Choroid plexus epithelial cell (primary cell): ENCODE data around the gene ECE1.
A peak's percentile ranks its signal among the peaks of the same experiment; 100 is the strongest.
"Not testable (repeated sequence)": the region's sequence is repeated elsewhere in the genome, so short reads cannot be mapped to it uniquely, and the experiment has no call there.

Source experiments
- DNase-seq: peaks from one replicate; pipeline ENCODE4 v3.0.0-alpha.2; 2010; ENCODE audit warnings: low read depth
- H3K4me3 ChIP-seq: 2 replicates; pipeline ENCODE4 v1.5.1; 2011; ENCODE audit warnings: low read depth, mild to moderate bottlenecking, control low read depth, low read length, moderate library complexity
- TF ChIP-seq, protein P1 (sequence below): conservative IDR thresholded peaks from 2 replicates; pipeline ENCODE4 v1.5.1; 2011; ENCODE audit warnings: low read depth, mild to moderate bottlenecking, control low read depth, inconsistent platforms, low read length, moderate library complexity

Gene ECE1

DNA sequence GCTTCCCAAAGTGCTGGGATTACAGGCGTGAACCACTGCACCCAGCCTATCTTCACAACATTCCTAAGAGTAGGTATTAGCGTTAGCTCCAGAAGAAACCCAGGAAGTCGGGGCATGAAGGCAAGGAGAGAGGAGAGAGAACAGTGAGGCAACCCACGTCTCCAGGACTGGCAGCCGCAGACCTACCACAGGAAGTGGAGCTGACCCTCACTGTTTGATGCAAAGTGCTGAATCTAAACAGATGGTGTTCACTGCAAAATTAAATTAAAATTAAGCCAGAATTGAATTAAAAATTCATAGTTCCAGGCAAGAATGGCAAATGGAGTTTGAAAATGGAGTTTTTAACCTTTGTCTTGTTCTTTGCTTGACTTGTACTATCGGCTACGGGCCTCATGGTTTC is 6.7 kb downstream of the ECE1 start:
- TF ChIP-seq, protein P1, sequence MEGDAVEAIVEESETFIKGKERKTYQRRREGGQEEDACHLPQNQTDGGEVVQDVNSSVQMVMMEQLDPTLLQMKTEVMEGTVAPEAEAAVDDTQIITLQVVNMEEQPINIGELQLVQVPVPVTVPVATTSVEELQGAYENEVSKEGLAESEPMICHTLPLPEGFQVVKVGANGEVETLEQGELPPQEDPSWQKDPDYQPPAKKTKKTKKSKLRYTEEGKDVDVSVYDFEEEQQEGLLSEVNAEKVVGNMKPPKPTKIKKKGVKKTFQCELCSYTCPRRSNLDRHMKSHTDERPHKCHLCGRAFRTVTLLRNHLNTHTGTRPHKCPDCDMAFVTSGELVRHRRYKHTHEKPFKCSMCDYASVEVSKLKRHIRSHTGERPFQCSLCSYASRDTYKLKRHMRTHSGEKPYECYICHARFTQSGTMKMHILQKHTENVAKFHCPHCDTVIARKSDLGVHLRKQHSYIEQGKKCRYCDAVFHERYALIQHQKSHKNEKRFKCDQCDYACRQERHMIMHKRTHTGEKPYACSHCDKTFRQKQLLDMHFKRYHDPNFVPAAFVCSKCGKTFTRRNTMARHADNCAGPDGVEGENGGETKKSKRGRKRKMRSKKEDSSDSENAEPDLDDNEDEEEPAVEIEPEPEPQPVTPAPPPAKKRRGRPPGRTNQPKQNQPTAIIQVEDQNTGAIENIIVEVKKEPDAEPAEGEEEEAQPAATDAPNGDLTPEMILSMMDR = no peak
- no peak overlapping the region for H3K4me3 ChIP-seq
- no peak for DNase-seq

DNA sequence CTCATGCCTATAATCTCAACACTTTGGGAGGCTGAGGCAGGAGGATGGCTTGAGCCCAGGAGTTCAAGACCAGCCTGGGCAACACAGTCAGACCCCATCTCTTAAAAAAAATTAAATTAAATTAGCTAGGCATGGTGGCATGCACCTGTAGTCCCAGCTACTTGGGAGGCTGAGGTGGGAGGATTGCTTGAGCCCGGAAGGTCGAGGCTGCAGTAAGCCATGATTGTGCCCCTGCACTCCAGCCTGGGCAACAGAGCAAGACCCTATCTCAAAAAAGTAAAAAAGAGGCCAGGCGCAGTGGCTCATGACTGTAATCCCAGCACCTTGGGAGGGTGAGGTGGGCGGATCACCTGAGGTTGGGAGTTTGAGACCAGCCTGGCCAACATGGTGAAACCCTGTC is 8.2 kb downstream of the ECE1 start:
- H3K4me3 ChIP-seq, DNase-seq: not testable (repeated sequence)

DNA sequence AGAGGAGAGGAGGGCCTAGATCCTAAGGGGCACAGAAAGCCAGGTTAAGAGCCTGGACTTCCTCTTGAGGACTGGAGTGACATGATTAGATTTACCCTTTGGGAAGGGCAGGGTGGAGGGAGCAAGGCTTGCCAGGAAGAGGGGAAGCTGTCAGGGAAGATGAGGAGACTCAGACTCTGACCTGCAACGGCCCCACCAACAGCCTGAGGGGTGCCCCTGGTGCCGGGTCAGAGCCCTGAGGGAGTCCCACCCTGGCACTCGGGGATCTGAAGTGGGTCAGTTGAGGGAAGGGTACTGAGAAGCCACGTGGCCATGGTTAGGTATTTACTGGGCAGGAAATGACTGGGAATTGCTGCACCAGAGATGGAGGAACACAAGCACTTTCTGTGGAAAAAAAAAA is 9.8 kb downstream of the ECE1 start:
- H3K4me3 ChIP-seq = no peak overlapping the region
- no peak for DNase-seq
- TF ChIP-seq, protein P1 = no peak

DNA sequence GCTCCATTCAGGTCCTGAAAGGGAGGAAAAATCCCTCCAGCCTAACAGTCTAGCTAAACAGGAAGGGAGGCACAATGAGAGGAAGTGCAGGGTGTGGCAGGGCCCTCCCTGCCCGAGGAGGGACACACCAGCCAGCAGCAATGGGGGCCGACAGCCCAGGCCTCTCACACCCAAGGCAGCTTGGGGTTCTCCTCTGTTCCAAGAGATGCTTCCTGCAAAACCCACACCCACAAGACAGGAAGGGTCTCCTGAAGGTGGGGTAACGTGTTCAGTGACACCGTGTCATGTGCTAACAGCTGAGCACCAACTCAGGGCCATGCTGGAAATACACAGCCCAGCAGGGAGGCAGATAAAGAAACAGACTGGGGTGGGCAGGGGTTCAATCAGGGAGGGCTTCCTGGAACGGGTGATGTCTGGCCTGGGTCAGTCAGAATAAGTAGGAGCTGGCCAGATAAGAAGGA is 10.2 kb downstream of the ECE1 start:
- TF ChIP-seq, protein P1 = no peak
- H3K4me3 ChIP-seq = no peak overlapping the region
- no peak for DNase-seq

DNA sequence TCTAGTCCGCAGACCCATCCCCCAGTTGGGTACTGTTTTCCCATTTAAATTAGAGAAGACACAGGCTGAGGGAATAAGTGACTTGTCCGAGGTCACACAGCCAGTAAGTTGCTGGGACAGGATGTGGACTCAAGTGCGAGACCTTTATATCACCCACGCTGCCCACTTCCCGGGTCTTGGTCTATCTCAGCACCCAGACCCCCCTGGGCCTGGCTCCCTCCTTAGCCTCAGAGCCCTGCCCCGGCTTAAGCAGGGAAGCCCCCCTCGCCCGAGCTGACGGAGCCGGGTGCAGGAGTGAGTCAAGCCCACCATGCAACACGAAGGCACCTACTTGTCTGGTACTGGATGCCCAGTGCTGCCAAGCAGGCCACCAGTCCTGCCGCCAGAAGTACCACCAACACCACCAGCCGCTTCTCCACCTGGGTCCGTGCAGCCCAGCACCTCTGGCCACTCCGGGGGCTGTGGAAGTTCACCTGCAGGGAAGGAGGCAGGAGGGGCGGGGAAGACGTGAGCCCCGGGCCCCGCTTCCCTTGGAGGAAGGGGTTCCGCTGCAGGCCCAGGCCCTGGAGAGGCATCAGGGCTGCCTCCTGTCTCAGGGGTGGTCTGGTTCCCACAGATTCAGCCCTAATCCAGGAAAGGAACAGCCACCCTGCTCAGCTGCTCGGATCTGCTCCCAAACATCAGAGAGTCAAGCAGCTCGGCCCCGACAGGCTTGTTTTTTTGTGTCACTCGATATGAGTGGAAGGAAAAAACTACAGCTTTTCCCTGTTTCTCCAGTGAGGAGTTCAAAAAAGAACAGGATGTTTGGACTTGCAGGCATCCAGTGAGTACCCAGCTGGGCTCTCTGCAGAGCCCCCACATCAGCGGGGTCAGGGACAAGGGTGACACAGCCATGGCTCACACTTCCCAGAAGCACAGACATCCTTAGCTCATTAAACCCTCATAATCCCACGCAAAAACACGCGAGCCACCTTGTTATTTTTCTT is 11.1 kb downstream of the ECE1 start:
- TF ChIP-seq, protein P1 = no peak
- no peak for DNase-seq
- H3K4me3 ChIP-seq = no peak overlapping the region

DNA sequence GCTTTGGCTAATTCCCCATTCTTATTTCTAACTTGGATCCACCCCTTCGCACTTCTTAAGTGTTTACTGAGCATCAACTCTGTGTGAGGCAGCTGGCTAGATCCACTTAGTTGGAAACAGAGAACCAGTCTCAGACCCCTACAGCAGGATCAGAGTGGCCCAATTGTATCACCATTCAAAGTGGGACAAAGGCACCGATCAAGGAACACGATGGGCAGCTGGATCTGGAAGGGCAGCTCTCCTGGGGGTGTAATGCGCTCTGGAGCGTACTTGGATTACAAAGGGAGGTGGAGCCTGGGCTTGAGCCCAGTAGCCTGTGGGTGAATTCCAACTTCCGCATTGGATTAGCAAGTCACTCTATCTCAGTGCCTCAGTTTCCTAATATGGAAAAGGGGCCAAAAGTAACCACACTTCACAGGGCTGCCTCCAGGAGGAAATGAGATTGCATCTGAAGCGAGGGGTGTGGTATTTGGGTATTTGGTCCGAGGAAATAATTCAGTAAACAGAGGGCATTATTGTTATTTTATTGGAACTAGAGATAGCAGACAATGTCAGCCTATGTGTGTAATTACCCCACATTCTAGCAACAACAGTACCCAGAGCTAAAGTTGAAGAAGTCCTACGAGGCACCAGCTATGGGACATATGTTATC is 11.9 kb downstream of the ECE1 start:
- peak; percentile 63 for DNase-seq
- no peak overlapping the region for H3K4me3 ChIP-seq
- TF ChIP-seq, protein P1 = no peak

DNA sequence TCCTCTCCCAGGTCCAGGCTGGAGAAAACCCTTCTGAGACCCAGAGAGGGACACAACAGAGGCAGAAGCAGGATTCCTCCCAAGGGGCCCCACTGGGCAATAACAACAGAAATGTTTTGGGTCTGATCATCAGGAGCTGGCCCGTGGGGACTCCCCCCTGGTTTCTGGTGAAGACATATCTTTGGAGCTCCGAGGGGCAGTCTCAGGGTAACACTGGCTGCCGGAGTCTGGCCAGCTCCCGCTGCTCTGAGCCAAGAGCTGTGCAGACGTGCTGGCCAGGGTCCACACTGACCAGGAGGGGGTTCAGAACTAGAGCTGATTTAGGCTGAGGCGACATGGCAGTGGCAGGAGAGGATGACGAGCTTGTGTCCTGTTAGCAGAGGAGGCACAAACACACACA is 13.1 kb downstream of the ECE1 start:
- TF ChIP-seq, protein P1 = no peak
- DNase-seq = peak; percentile 45
- H3K4me3 ChIP-seq = no peak overlapping the region
